Body of pancreas (tissue), 4 donors: ENCODE measurements around the gene ABCB11. TPM values are rescaled to one million over a fixed set of nuclear protein-coding genes. Genes with fewer than 3 reads are reported as not detected.

ENCODE experiments used
- ATAC-seq: fragments of 150-250 bp; one replicate; pipeline ENCODE4 v1.9.1; 2016
- DNase-seq, 4 donors: peaks; one replicate each; pipeline ENCODE4 v3.0.0-alpha.2; 2019
- H3K27ac ChIP-seq, 4 donors: fragments of 200-600 bp; sonication (generic); 1 replicate in 3 of 4; 2 replicates in 1 of 4; pipeline versions ENCODE4 v1.5.1 to v1.6.1; 2016 to 2019; ENCODE audit warnings: mild to moderate bottlenecking in 1 of 4, mixed read lengths in 1 of 4, moderate library complexity in 1 of 4
- H3K27me3 ChIP-seq, 2 donors: fragments of 200-600 bp; sonication (generic); one replicate each; pipeline ENCODE4 v1.6.0; 2016; ENCODE audit warnings: mild to moderate bottlenecking in 1 of 2
- H3K36me3 ChIP-seq, 2 donors: fragments of 200-600 bp; sonication (generic); replicated peaks in 1 of 2; 2 replicates each; pipeline ENCODE4 v1.5.1; 2016; ENCODE audit warnings: low read depth in 2 of 2; ENCODE audit not compliant: insufficient read depth in 1 of 2
- H3K4me1 ChIP-seq: fragments of 200-600 bp; sonication (generic); one replicate; pipeline ENCODE4 v1.6.0; 2016
- H3K4me3 ChIP-seq, 2 donors: fragments of 200-600 bp; sonication (generic); 1 replicate in 1 of 2; 2 replicates in 1 of 2; pipeline ENCODE4 v1.5.1; 2016 to 2019
- H3K9me3 ChIP-seq, 3 donors: fragments of 200-600 bp; sonication (generic); 1 replicate in 2 of 3; 2 replicates in 1 of 3; pipeline ENCODE4 v1.5.1; 2016
- POLR2A ChIP-seq, 3 donors: fragments of 450-650 bp; IDR thresholded peaks; one replicate each; pipeline ENCODE4 v1.6.1; 2016; ENCODE audit warnings: antibody characterized with exemption in 3 of 3, mild to moderate bottlenecking in 2 of 3
- WGBS, 2 donors: methylation state at CpG; one replicate each; pipeline ENCODE4 v1.1.5; 2017; 5-methylcytosine and 5-hydroxymethylcytosine counted together
- intact Hi-C: fragments of 100-400 bp; cut with DNase I; formaldehyde crosslinking; loops from one replicate; pipeline ENCODE4 v1.15.1; 2023
- total RNA-seq, 2 donors: library from RNA; depleted of rRNA; stranded (reverse); fragments of >200 nt; gene quantifications; one replicate each; pipeline ENCODE4 v1.1.0, GENCODE V29; 2016
- TF ChIP-seq, protein P1 (sequence below), 7 experiments: fragments of 450-650 bp in 4 of 7; fragments of 200-600 bp in 3 of 7; sonication (generic) in 3 of 7; IDR thresholded peaks; one replicate each; pipeline ENCODE4 v1.5.1; 2016 to 2019; ENCODE audit warnings: antibody characterized with exemption in 7 of 7

Gene ABCB11
- total RNA-seq, 2 donors from 2014 or later = 0.33 TPM; not detected in 1

DNA sequence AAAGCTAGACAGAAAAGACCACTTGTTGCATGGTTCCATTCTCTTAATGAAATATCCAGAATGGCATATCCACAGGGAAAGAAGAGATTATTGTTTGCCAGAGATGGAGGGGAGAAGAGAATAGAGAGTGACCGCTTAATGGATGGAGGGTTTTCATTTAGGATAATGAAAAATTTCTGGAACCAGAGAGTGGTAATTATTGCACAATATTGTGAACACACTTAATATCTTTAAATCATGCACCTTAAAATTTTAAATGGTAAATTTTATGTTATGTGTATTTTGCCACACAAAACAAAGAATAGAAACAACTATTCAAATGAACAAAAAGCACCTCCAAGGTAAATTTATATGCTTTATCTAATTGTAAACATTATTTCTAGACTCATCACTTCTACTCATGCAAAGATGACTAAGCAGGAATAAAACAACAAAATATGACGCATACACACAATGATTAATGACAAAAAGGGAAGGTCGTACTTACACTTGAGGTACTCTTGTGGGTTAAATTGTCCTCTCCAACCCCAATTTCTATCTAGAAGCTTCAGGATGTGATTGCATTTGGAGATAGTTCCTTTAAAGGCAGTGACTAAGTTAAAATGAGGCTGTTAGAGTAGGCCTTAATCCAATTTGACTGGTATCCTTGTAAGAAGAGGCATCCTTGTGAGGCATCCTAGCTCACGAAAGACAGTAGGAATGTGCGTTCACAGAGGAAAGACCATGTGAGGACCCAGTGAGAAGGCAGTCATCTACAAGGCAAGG lies 19.5 kb upstream of the ABCB11 start:
- Histone ChIP-seq H3K36me3 (no peaks in the 10 kb centered on the region), H3K27ac (no peak overlapping the region), H3K9me3 (no peaks in the 10 kb centered on the region), H3K4me1 (no peaks in the 10 kb centered on the region), H3K27me3 (no peaks in the 10 kb centered on the region), H3K4me3 (no peak overlapping the region)
- intact Hi-C loops = no loop called here
- no peak for ATAC-seq
- 77 to 86% methylated on average over 5 of the region's 5 CpGs for WGBS, 2 donors
- no peak for TF ChIP-seq POLR2A (IDR thresholded peaks at IDR 0.05)
- TF ChIP-seq, protein P1, sequence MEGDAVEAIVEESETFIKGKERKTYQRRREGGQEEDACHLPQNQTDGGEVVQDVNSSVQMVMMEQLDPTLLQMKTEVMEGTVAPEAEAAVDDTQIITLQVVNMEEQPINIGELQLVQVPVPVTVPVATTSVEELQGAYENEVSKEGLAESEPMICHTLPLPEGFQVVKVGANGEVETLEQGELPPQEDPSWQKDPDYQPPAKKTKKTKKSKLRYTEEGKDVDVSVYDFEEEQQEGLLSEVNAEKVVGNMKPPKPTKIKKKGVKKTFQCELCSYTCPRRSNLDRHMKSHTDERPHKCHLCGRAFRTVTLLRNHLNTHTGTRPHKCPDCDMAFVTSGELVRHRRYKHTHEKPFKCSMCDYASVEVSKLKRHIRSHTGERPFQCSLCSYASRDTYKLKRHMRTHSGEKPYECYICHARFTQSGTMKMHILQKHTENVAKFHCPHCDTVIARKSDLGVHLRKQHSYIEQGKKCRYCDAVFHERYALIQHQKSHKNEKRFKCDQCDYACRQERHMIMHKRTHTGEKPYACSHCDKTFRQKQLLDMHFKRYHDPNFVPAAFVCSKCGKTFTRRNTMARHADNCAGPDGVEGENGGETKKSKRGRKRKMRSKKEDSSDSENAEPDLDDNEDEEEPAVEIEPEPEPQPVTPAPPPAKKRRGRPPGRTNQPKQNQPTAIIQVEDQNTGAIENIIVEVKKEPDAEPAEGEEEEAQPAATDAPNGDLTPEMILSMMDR (IDR thresholded peaks at IDR 0.05) = no peak
- no peak for DNase-seq

DNA sequence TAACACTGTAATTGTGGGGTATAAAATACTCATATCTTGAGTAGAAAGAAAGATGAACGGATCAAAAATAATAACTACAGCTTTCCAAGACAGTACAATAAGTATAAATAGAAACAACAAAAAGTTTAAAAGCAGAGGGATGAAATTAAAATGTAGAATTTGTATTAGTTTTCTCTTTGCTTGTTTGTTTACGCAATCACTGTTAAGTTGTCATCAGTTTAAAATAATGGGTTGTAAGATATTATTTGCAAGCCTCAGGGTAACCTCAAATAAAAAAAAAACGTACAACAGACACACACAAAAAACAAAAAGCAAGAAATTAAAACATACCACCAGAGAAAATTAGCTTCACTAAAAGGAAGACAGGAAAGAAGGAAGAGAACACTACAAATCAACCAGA lies 18.0 kb upstream of the ABCB11 start:
- Histone ChIP-seq H3K27ac (no peak overlapping the region), H3K36me3 (no peaks in the 10 kb centered on the region), H3K4me3 (no peak overlapping the region), H3K9me3 (no peaks in the 10 kb centered on the region), H3K27me3 (no peaks in the 10 kb centered on the region), H3K4me1 (no peaks in the 10 kb centered on the region)
- intact Hi-C loops = no loop called here
- WGBS, 2 donors = 52 to 54% methylated on average over 3 of the region's 3 CpGs
- DNase-seq (no peak), ATAC-seq (no peak)
- TF ChIP-seq, protein P1 (IDR thresholded peaks at IDR 0.05) = no peak
- TF ChIP-seq POLR2A (IDR thresholded peaks at IDR 0.05) = no peak

DNA sequence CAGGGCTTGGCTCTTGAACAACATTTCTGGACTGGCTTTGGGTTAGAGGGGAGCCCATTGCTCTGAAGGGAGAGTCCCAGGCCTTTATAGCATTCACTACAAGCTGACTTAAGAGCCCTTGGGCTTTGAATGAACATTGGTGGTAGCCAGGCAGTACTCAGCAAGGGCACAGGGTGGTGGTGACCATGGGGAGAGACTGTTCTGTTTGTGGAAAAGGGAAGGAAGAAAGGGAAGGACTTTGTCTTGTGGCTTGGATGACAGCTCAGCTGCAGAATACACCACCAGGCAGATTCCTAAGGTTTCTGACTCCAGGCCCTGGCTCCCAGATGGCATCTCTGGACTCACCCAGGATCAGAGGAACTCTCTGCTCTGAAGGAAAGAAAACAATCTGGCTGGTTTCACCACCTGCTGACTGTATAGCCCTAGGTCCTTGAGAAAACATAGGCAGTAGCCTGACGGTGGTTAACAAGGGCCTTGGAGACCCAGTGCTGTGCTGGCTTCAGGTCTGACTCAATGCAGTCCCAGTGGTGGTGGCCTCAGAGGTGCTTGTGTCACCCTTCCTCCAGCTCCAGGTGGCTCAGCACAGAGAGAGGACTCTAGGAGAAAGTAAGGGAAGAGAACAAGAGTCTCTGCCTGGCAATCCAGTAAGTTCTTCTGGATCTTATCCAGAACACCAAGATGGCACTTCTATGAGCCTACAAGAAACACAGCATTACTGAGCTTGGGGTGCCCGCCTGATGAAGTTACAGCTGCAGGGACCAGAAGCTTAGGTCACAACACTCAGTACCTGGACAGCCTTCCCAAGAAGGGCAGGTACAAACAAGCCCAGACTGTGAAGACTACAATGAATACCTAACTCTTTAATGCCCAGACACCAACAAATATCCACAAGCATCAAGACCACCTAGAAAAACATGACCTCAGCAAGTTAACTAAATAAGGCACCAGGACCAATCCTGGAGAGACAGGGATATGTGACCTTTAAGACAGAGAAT lies 16.4 kb upstream of the ABCB11 start:
- ATAC-seq = no peak
- intact Hi-C loops = no loop called here
- no peak for DNase-seq
- WGBS, 2 donors = 68 to 92% methylated on average over 2 of the region's 2 CpGs
- no peak overlapping the region for H3K27ac ChIP-seq
- H3K4me3 ChIP-seq = no peak overlapping the region
- TF ChIP-seq POLR2A (IDR thresholded peaks at IDR 0.05) = no peak
- TF ChIP-seq, protein P1 (IDR thresholded peaks at IDR 0.05) = no peak
- no peaks in the 10 kb centered on the region for H3K4me1 ChIP-seq
- H3K9me3 ChIP-seq = no peaks in the 10 kb centered on the region
- no peaks in the 10 kb centered on the region for H3K27me3 ChIP-seq
- no peaks in the 10 kb centered on the region for H3K36me3 ChIP-seq

DNA sequence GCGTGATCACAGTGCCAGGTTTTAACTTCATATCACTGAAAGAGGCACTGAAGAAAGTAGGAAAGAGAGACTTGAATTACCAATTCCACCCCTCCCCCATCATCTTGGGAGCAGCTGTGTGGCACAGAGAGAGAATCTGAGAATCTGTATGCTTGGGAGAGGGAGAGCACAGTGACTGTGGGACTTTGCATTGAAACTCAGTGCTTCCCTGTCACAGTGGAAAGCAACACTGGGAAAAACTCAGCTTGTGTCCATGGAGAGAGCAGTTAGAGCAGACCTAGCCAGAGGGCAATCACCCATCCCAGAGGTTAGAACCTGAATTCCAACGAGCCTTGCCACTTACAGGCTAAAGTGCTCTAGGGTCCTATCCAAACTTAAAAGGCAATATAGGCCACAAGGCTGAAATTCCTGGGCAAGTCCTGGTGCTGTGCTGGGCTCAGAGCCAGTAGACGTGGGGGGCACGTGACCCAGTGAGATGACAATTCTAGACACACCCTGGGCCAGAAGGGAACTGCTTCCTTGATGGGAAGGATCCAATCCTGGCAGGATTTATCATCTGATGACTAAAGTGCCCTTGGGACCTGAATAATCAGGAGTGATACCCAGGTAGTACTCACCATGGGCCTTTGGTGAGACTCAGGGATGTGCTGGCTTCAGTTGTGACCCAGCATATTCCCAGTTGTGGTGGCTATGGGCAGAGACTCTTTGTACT lies 15.5 kb upstream of the ABCB11 start:
- Histone ChIP-seq H3K4me3 (no peak overlapping the region), H3K27ac (no peak overlapping the region), H3K4me1 (no peaks in the 10 kb centered on the region), H3K36me3 (no peaks in the 10 kb centered on the region), H3K27me3 (no peaks in the 10 kb centered on the region), H3K9me3 (no peaks in the 10 kb centered on the region)
- intact Hi-C loops = no loop called here
- 66 to 80% methylated on average over 4 of the region's 4 CpGs for WGBS, 2 donors
- TF ChIP-seq, protein P1 (IDR thresholded peaks at IDR 0.05) = no peak
- no peak for TF ChIP-seq POLR2A (IDR thresholded peaks at IDR 0.05)
- DNase-seq (no peak), ATAC-seq (no peak)
